HepG2 (cell line): ENCODE data around the gene RPTN. TPM values are rescaled to one million over a fixed set of nuclear protein-coding genes. Genes with fewer than 3 reads are reported as not detected.

Source experiments
- ATAC-seq: fragments of 200-7000 bp; cut with Tn5 transposase; 3 replicates; pipeline ENCODE4 v1.9.1; 2020; ENCODE audit warnings: mild to moderate bottlenecking, moderate library complexity
- BruUV-seq: library from RNA; stranded (reverse); fragments of 400-500 nt; replicated peaks from 2 replicates; lab custom pipeline; 2021; lab: Mats Ljungman, UMichigan
- CTCF ChIA-PET: fragments of 300-600 bp; formaldehyde crosslinking; extraction: SDS; loops from one replicate; lab custom pipeline; 2021; ENCODE audit warnings: low total read pairs, inconsistent platforms, low intra/inter-chr PET ratio; lab: Yijun Ruan, JAX
- POLR2A ChIA-PET: fragments of 350-600 bp; sonication (Branson Sonifier 250); formaldehyde crosslinking; loops from one replicate; lab custom pipeline; 2020; ENCODE audit warnings: antibody characterized with exemption, inconsistent platforms; lab: Yijun Ruan, JAX
- DNase-seq: peaks from one replicate; pipeline ENCODE4 v3.0.0-alpha.2; 2015; ENCODE audit warnings: low spot score
- FAIRE-seq: peaks from 3 replicates; lab custom pipeline; 2011; peaks lifted over from hg19 to GRCh38; lab: Jason Lieb, UNC
- H2AFZ ChIP-seq: one replicate; pipeline ENCODE4 v1.6.1; 2011; ENCODE audit warnings: low read length, inconsistent platforms
- H3K27ac ChIP-seq: fragments of 300-600 bp; 3 replicates; pipeline ENCODE4 v1.8.0; 2011; ENCODE audit warnings: mixed run types, mild to moderate bottlenecking, mixed read lengths, low read length, inconsistent platforms; ENCODE audit not compliant: insufficient read depth; ENCODE audit errors: extremely low read length
- H3K27me3 ChIP-seq, 2 experiments: fragments of 200-600 bp in 1 of 2; 2 replicates in 1 of 2; 3 replicates in 1 of 2; pipeline versions ENCODE4 v1.6.0 to v1.8.0; 2011; ENCODE audit warnings: low read length in 2 of 2, mild to moderate bottlenecking in 2 of 2, moderate library complexity in 2 of 2, inconsistent platforms in 1 of 2; ENCODE audit not compliant: insufficient read depth in 2 of 2, control insufficient read depth in 1 of 2
- H3K36me3 ChIP-seq, 2 experiments: fragments of 200-600 bp in 1 of 2; replicated peaks in 1 of 2; 2 replicates in 1 of 2; 3 replicates in 1 of 2; pipeline versions ENCODE4 v1.5.1 to v1.8.0; 2011; ENCODE audit warnings: low read length in 2 of 2, inconsistent platforms in 1 of 2; ENCODE audit not compliant: insufficient read depth in 2 of 2, control insufficient read depth in 1 of 2
- H3K4me1 ChIP-seq: 2 replicates; pipeline ENCODE4 v1.5.1; 2012; ENCODE audit warnings: low read length, inconsistent platforms; ENCODE audit not compliant: insufficient read depth
- H3K4me2 ChIP-seq: 2 replicates; pipeline ENCODE4 v1.6.0; 2011; ENCODE audit warnings: low read depth, low read length, inconsistent platforms
- H3K4me3 ChIP-seq, 3 experiments: fragments of 200-600 bp in 1 of 3; sonication (generic), shearing (Covaris generic) in 1 of 3; replicated peaks in 1 of 3; 2 replicates each; pipeline ENCODE4 v1.5.1; 2011 to 2016; ENCODE audit warnings: low read length in 3 of 3, inconsistent platforms in 2 of 3, low read depth in 2 of 3, mild to moderate bottlenecking in 2 of 3, control low read depth in 1 of 3, mixed read lengths in 1 of 3; ENCODE audit not compliant: insufficient read depth in 1 of 3
- H3K79me2 ChIP-seq: one replicate; pipeline ENCODE4 v1.6.1; 2011; ENCODE audit warnings: low read length, inconsistent platforms; ENCODE audit not compliant: insufficient read depth
- H3K9ac ChIP-seq: 2 replicates; pipeline ENCODE4 v1.6.0; 2011; ENCODE audit warnings: mild to moderate bottlenecking, low read depth, low read length, inconsistent platforms; ENCODE audit not compliant: insufficient read depth
- H3K9me3 ChIP-seq: 2 replicates; pipeline ENCODE4 v1.5.1; 2012; ENCODE audit warnings: mild to moderate bottlenecking, low read length
- H4K20me1 ChIP-seq: 2 replicates; pipeline ENCODE4 v1.6.0; 2011; ENCODE audit warnings: inconsistent platforms, mild to moderate bottlenecking, low read length, moderate library complexity; ENCODE audit not compliant: insufficient read depth
- BCL6 ChIP-seq: IDR thresholded peaks from 2 replicates; pipeline ENCODE4 v1.6.1; 2016; ENCODE audit warnings: missing genetic modification reagents, missing compliant biosample characterization
- ETV5 ChIP-seq: IDR thresholded peaks from 2 replicates; pipeline ENCODE4 v1.6.1; 2018; ENCODE audit warnings: missing biosample characterization, missing genetic modification reagents, inconsistent platforms, borderline replicate concordance
- FOSL2 ChIP-seq: sonication (generic); formaldehyde crosslinking; IDR thresholded peaks from 2 replicates; pipeline ENCODE4 v1.4.0; 2020; ENCODE audit warnings: missing genetic modification reagents
- HMG20B ChIP-seq: conservative IDR thresholded peaks from 2 replicates; pipeline ENCODE4 v1.6.1; 2016; ENCODE audit warnings: missing genetic modification reagents, missing compliant biosample characterization
- MTF1 ChIP-seq: sonication (generic); formaldehyde crosslinking; IDR thresholded peaks from 2 replicates; pipeline ENCODE4 v1.5.0; 2020; ENCODE audit warnings: missing genetic modification reagents
- RFX1 ChIP-seq: fragments of 450-650 bp; IDR thresholded peaks from 2 replicates; pipeline ENCODE4 v1.6.1; 2017
- TOPORS ChIP-seq: sonication (generic); formaldehyde crosslinking; IDR thresholded peaks from 2 replicates; pipeline ENCODE4 v1.8.0; 2023; ENCODE audit warnings: mild to moderate bottlenecking, missing genetic modification reagents
- YY1 ChIP-seq: IDR thresholded peaks from 2 replicates; pipeline ENCODE4 v1.6.1; 2011; ENCODE audit warnings: low read length, low read depth, moderate library complexity, mild to moderate bottlenecking; ENCODE audit not compliant: insufficient read depth, insufficient replicate concordance
- ZNF333 ChIP-seq: sonication (generic); formaldehyde crosslinking; IDR thresholded peaks from 2 replicates; pipeline ENCODE4 v1.4.0; 2020; ENCODE audit warnings: mild to moderate bottlenecking, missing genetic modification reagents, borderline replicate concordance
- ZNF775 ChIP-seq: sonication (generic); formaldehyde crosslinking; IDR thresholded peaks from 2 replicates; pipeline ENCODE4 v1.4.0; 2020; ENCODE audit warnings: missing genetic modification reagents, mild to moderate bottlenecking, moderate library complexity, borderline replicate concordance
- ZNF788 ChIP-seq: sonication (generic); formaldehyde crosslinking; IDR thresholded peaks from 2 replicates; pipeline ENCODE4 v1.5.0; 2020; ENCODE audit warnings: mild to moderate bottlenecking, missing genetic modification reagents, borderline replicate concordance
- WGBS: methylation state at CpG from one replicate; pipeline ENCODE4 v1.1.6; 2017; ENCODE audit warnings: low lambda C conversion rate; 5-methylcytosine and 5-hydroxymethylcytosine counted together
- in situ Hi-C: cut with HindIII; loops from 2 replicates; pipeline ENCODE4 v1.10.0; 2017; ENCODE audit warnings: low pct_unique_long_range_greater_than_20kb; ENCODE audit not compliant: extremely low pct_ligation_motif_present
- intact Hi-C: fragments of 100-400 bp; cut with micrococcal nuclease; formaldehyde crosslinking; loops from one replicate; pipeline ENCODE4 v1.10.0; 2022; ENCODE audit not compliant: unreplicated experiment
- polyA plus RNA-seq, 8 experiments: library from polyadenylated mRNA; depleted of rRNA in 3 of 8; stranded (reverse) in 7 of 8; unstranded in 1 of 8; fragments of >200 nt; fragmentation: Illumina TruSeq in 4 of 8; extraction: Trizol in 4 of 8; gene quantifications; 2 replicates each; pipeline versions ENCODE4 v1.2.1 to v1.2.3, GENCODE V29; 2011 to 2016; ENCODE audit warnings: low read depth in 4 of 8, missing spikeins in 1 of 8, mixed read lengths in 1 of 8; ENCODE audit not compliant: insufficient read depth in 1 of 8
- total RNA-seq, 5 experiments: library from RNA; depleted of rRNA; stranded (reverse); fragments of >200 nt; fragmentation: Illumina TruSeq; extraction: Trizol; gene quantifications; 2 replicates each; pipeline ENCODE4 v1.2.3, GENCODE V29; 2016; ENCODE audit warnings: low read depth in 1 of 5
- TF ChIP-seq, protein P1 (sequence below): sonication (generic); formaldehyde crosslinking; IDR thresholded peaks from 2 replicates; pipeline ENCODE4 v1.4.0; 2020; ENCODE audit warnings: missing genetic modification reagents
- TF ChIP-seq, protein P2 (sequence below): IDR thresholded peaks from 2 replicates; pipeline ENCODE4 v1.6.1; 2016; ENCODE audit warnings: low read depth, borderline replicate concordance
- TF ChIP-seq, protein P3 (sequence below): sonication (generic); formaldehyde crosslinking; conservative IDR thresholded peaks from 2 replicates; pipeline ENCODE4 v1.8.0; 2022; ENCODE audit warnings: mild to moderate bottlenecking, moderate library complexity, missing genetic modification reagents
- TF ChIP-seq, protein P4 (sequence below): sonication (generic); formaldehyde crosslinking; conservative IDR thresholded peaks from 2 replicates; pipeline ENCODE4 v1.8.0; 2022; ENCODE audit warnings: low read depth, missing genetic modification reagents
- TF ChIP-seq, protein P5 (sequence below): sonication (generic); formaldehyde crosslinking; IDR thresholded peaks from 2 replicates; pipeline ENCODE4 v1.9.0; 2021; ENCODE audit warnings: missing genetic modification reagents, mild to moderate bottlenecking, borderline replicate concordance

The RPTN gene
- total and polyA plus RNA-seq, 2 of the 13 experiments (the other 11 are each of a cell fraction or from before 2014, with no cell fraction given): not detected

DNA sequence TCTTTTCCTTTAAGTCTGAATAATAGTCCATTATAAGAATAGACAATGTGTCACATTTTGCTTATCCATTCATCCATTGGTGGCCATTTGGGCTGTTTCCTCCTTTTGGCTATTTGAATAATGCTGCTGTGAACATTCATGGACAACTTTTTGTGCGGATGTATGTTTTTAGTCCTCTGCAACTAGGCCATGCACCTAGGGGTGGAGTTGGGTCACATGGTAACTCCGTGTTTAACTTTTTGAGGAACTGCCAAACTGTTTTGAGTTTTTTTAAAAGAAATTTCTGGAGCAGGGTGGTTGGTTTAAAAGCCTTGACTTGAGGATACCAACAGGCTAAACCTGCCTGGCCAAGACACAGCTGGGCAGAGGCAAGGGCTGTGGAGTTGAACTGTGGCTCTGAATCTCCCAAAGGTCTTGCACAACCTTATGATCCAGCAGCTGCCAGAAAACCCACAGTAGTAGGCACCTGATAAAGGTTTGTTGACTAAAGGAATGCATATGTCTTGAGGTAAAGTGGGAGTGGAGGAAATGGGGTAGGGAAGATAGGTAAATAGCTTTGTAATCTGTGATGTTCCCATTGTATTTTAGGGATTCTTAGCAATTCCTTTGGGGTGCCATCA lies 5.6 kb upstream of the RPTN start (continued):
- TF ChIP-seq ZNF775 (no peak), ZNF788 (CRISPR knock-in tag) (no peak)
- TF ChIP-seq, all 625 proteins: peak for 0

DNA sequence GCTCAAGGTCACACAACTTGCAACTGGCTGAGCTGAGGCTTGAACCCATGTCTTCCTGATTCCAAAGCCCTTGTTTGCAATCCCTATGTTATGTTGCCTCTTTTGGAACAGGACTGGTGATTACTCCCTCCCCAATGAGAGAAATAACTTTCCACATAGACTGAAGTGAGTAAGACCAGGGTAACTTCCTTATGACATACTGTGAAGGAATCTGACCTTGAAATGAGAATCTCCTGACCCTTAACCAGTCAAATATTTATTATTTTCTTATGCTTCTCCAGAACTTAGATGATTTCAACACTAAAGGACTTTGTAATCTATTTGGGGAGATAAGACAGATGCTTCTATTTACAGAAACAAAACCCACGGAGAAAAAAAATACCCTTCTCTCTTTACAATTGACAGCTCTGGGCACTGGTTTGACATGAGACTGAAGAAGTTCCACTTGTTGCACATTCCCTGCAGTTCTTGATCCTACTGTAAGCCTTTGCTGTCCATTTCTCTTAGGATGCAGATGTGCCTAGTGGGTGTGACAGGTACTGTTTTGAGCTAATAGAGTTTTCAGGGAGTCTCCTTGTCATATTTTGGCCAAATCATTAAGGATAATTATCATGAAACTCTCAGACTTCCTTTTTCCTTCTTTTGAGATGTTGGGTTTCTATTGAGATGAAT lies 3.9 kb upstream of the RPTN start:
- in situ Hi-C loops: no loop called here
- TF ChIP-seq, protein P1, sequence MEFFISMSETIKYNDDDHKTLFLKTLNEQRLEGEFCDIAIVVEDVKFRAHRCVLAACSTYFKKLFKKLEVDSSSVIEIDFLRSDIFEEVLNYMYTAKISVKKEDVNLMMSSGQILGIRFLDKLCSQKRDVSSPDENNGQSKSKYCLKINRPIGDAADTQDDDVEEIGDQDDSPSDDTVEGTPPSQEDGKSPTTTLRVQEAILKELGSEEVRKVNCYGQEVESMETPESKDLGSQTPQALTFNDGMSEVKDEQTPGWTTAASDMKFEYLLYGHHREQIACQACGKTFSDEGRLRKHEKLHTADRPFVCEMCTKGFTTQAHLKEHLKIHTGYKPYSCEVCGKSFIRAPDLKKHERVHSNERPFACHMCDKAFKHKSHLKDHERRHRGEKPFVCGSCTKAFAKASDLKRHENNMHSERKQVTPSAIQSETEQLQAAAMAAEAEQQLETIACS (CRISPR knock-in tag): no peak
- TF ChIP-seq FOSL2 (CRISPR knock-in tag) (no peak), HMG20B (CRISPR knock-in tag) (no peak), RFX1 (no peak), BCL6 (CRISPR knock-in tag) (no peak), ETV5 (no peak), TOPORS (CRISPR knock-in tag) (no peak), ZNF333 (CRISPR knock-in tag) (no peak), MTF1 (CRISPR knock-in tag) (no peak), YY1 (no peak)
- TF ChIP-seq, protein P2, sequence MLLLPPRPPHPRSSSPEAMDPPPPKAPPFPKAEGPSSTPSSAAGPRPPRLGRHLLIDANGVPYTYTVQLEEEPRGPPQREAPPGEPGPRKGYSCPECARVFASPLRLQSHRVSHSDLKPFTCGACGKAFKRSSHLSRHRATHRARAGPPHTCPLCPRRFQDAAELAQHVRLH (CRISPR knock-in tag): no peak
- TF ChIP-seq, protein P3, sequence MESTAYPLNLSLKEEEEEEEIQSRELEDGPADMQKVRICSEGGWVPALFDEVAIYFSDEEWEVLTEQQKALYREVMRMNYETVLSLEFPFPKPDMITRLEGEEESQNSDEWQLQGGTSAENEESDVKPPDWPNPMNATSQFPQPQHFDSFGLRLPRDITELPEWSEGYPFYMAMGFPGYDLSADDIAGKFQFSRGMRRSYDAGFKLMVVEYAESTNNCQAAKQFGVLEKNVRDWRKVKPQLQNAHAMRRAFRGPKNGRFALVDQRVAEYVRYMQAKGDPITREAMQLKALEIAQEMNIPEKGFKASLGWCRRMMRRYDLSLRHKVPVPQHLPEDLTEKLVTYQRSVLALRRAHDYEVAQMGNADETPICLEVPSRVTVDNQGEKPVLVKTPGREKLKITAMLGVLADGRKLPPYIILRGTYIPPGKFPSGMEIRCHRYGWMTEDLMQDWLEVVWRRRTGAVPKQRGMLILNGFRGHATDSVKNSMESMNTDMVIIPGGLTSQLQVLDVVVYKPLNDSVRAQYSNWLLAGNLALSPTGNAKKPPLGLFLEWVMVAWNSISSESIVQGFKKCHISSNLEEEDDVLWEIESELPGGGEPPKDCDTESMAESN (CRISPR knock-in tag): no peak
- TF ChIP-seq, protein P4, sequence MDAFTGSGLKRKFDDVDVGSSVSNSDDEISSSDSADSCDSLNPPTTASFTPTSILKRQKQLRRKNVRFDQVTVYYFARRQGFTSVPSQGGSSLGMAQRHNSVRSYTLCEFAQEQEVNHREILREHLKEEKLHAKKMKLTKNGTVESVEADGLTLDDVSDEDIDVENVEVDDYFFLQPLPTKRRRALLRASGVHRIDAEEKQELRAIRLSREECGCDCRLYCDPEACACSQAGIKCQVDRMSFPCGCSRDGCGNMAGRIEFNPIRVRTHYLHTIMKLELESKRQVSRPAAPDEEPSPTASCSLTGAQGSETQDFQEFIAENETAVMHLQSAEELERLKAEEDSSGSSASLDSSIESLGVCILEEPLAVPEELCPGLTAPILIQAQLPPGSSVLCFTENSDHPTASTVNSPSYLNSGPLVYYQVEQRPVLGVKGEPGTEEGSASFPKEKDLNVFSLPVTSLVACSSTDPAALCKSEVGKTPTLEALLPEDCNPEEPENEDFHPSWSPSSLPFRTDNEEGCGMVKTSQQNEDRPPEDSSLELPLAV (CRISPR knock-in tag): no peak
- TF ChIP-seq, protein P5, sequence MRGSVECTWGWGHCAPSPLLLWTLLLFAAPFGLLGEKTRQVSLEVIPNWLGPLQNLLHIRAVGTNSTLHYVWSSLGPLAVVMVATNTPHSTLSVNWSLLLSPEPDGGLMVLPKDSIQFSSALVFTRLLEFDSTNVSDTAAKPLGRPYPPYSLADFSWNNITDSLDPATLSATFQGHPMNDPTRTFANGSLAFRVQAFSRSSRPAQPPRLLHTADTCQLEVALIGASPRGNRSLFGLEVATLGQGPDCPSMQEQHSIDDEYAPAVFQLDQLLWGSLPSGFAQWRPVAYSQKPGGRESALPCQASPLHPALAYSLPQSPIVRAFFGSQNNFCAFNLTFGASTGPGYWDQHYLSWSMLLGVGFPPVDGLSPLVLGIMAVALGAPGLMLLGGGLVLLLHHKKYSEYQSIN (CRISPR knock-in tag): no peak

More for the DNA sequence above, 3.9 kb upstream of the RPTN start:
- FAIRE-seq: no peak
- H2AFZ ChIP-seq: no peak overlapping the region
- BruUV-seq: no TSS peak
- 0% methylated on average over 1 of the region's 1 CpG for WGBS
- CTCF ChIA-PET: no interaction called here
- no peak overlapping the region for H3K4me2 ChIP-seq
- H3K4me3 ChIP-seq: no peak overlapping the region
- DNase-seq: peak; percentile 28
- H3K4me1 ChIP-seq: peaks cover 10% of the 10 kb centered on the region
- POLR2A ChIA-PET: no interaction called here
- H3K9ac ChIP-seq: no peak overlapping the region
- H3K79me2 ChIP-seq: no peaks in the 10 kb centered on the region
- no peaks in the 10 kb centered on the region for H3K27me3 ChIP-seq
- H3K9me3 ChIP-seq: no peaks in the 10 kb centered on the region
- ATAC-seq: no peak
- no peaks in the 10 kb centered on the region for H3K36me3 ChIP-seq
- no peak overlapping the region for H3K27ac ChIP-seq
- H4K20me1 ChIP-seq: no peaks in the 10 kb centered on the region
- intact Hi-C loops: no loop called here
